K562 (cell line): ENCODE results near the gene PEX10. TPM values are rescaled to one million over a fixed set of nuclear protein-coding genes. Genes with fewer than 3 reads are reported as not detected.

Source experiments
- ATAC-seq: fragments of 200-7000 bp; cut with Tn5 transposase; 3 replicates; pipeline ENCODE4 v1.9.1; 2020; ENCODE audit warnings: moderate library complexity
- BruUV-seq: library from RNA; stranded (reverse); fragments of 400-500 nt; replicated peaks from 2 replicates; lab custom pipeline; 2021; lab: Mats Ljungman, UMichigan
- CTCF ChIA-PET: fragments of 300-600 bp; formaldehyde crosslinking; extraction: SDS; loops from one replicate; lab custom pipeline; 2021; ENCODE audit warnings: low intra/inter-chr PET ratio; lab: Yijun Ruan, JAX
- POLR2A ChIA-PET: fragments of 300-600, 350-650 bp; sonication (Branson Sonifier 250); formaldehyde crosslinking; extraction: SDS; loops from one replicate; lab custom pipeline; 2021; ENCODE audit warnings: antibody characterized with exemption, inconsistent platforms; lab: Yijun Ruan, JAX
- DNase-seq, 4 experiments: peaks; one replicate each; pipeline versions ENCODE4 v3.0.0 to v3.0.0-alpha.2; 2011 to 2018; ENCODE audit warnings: low spot score in 3 of 4, mixed read lengths in 3 of 4; ENCODE audit errors: extremely low read depth in 1 of 4
- FAIRE-seq: peaks from 2 replicates; lab custom pipeline; 2011; peaks lifted over from hg19 to GRCh38; lab: Jason Lieb, UNC
- H2AFZ ChIP-seq: 2 replicates; pipeline ENCODE4 v1.6.0; 2011; ENCODE audit warnings: low read depth, low read length, control low read depth, inconsistent platforms
- H3K27ac ChIP-seq: fragments of 200-600 bp; 3 replicates; pipeline ENCODE4 v1.8.0; 2011; ENCODE audit warnings: low read depth, mild to moderate bottlenecking, control low read depth, inconsistent platforms, low read length, moderate library complexity, mixed read lengths; ENCODE audit errors: extremely low read depth
- H3K27me3 ChIP-seq, 2 experiments: fragments of 300-600 bp in 1 of 2; 2 replicates in 1 of 2; 3 replicates in 1 of 2; pipeline versions ENCODE4 v1.6.0 to v1.8.0; 2011; ENCODE audit warnings: inconsistent platforms in 2 of 2, low read length in 2 of 2, mild to moderate bottlenecking in 1 of 2, mixed read lengths in 1 of 2, moderate library complexity in 1 of 2; ENCODE audit not compliant: control insufficient read depth in 2 of 2, insufficient read depth in 2 of 2
- H3K36me3 ChIP-seq: fragments of 300-600 bp; 3 replicates; pipeline ENCODE4 v1.8.0; 2011; ENCODE audit warnings: mild to moderate bottlenecking, low read length, inconsistent platforms; ENCODE audit not compliant: control insufficient read depth, insufficient read depth
- H3K4me1 ChIP-seq, 2 experiments: fragments of 200-600 bp in 1 of 2; replicated peaks in 1 of 2; 2 replicates in 1 of 2; 3 replicates in 1 of 2; pipeline versions ENCODE4 v1.5.1 to v1.8.0; 2011; ENCODE audit warnings: inconsistent platforms in 2 of 2, low read length in 2 of 2, mild to moderate bottlenecking in 1 of 2, mixed read lengths in 1 of 2, moderate library complexity in 1 of 2; ENCODE audit not compliant: control insufficient read depth in 2 of 2, insufficient read depth in 2 of 2
- H3K4me2 ChIP-seq: 2 replicates; pipeline ENCODE4 v1.6.1; 2011; ENCODE audit warnings: low read length, control low read depth, inconsistent platforms, mixed read lengths; ENCODE audit not compliant: insufficient read depth
- H3K4me3 ChIP-seq: fragments of 200-600 bp; sonication (generic), shearing (Covaris generic); 2 replicates; pipeline ENCODE4 v1.5.1; 2016; ENCODE audit warnings: control low read depth, inconsistent platforms
- H3K79me2 ChIP-seq: fragments of 200-600 bp; 3 replicates; pipeline ENCODE4 v1.8.0; 2011; ENCODE audit warnings: low read length, inconsistent platforms; ENCODE audit not compliant: control insufficient read depth, insufficient read depth
- H3K9ac ChIP-seq, 2 experiments: 2 replicates each; pipeline versions ENCODE4 v1.6.0 to v1.6.1; 2011; ENCODE audit warnings: low read depth in 2 of 2, low read length in 2 of 2, control low read depth in 1 of 2, inconsistent platforms in 1 of 2, mild to moderate bottlenecking in 1 of 2, mixed read lengths in 1 of 2; ENCODE audit not compliant: insufficient read depth in 1 of 2
- H3K9me1 ChIP-seq: one replicate; pipeline ENCODE4 v1.6.0; 2011; ENCODE audit warnings: inconsistent platforms, mild to moderate bottlenecking, low read length, moderate library complexity; ENCODE audit not compliant: control insufficient read depth, insufficient read depth
- H3K9me3 ChIP-seq: replicated peaks from 2 replicates; pipeline ENCODE4 v1.5.1; 2011; ENCODE audit warnings: low read depth, low read length, inconsistent platforms; ENCODE audit not compliant: control insufficient read depth, insufficient read depth
- H4K20me1 ChIP-seq: replicated peaks from 2 replicates; pipeline ENCODE4 v1.6.1; 2011; ENCODE audit warnings: low read length, inconsistent platforms, mixed read lengths; ENCODE audit not compliant: control insufficient read depth, insufficient read depth
- BRF1 ChIP-seq: IDR thresholded peaks from 3 replicates; pipeline ENCODE4 v1.6.1; 2011; ENCODE audit warnings: borderline replicate concordance, mild to moderate bottlenecking; ENCODE audit not compliant: insufficient read length; ENCODE audit errors: extremely low read depth
- MCM7 ChIP-seq, 2 experiments: fragments of 450-650 bp; IDR thresholded peaks; 2 replicates each; pipeline ENCODE4 v1.6.1; 2016 to 2018
- NR3C1 ChIP-seq: sonication (generic); formaldehyde crosslinking; IDR thresholded peaks from 2 replicates; pipeline ENCODE4 v1.8.1; 2022; ENCODE audit warnings: missing genetic modification reagents
- RBM14 ChIP-seq: fragments of 200-400 bp; formaldehyde crosslinking; IDR thresholded peaks from 2 replicates; pipeline ENCODE4 v1.6.1; 2018; ENCODE audit warnings: low read depth, mild to moderate bottlenecking, low read length, moderate library complexity, borderline replicate concordance; ENCODE audit not compliant: insufficient read depth
- ZC3H8 ChIP-seq: fragments of 450-650 bp; IDR thresholded peaks from 2 replicates; pipeline ENCODE4 v1.6.1; 2017
- ZFP30 ChIP-seq: fragments of 250-450 bp; sonication (Bioruptor Pico); IDR thresholded peaks from 2 replicates; pipeline ENCODE4 v1.8.0; 2022; ENCODE audit warnings: moderate library complexity, mild to moderate bottlenecking, inconsistent platforms, borderline replicate concordance
- ZNF124 ChIP-seq: sonication (generic); formaldehyde crosslinking; IDR thresholded peaks from 2 replicates; pipeline ENCODE4 v1.8.1; 2022; ENCODE audit warnings: missing genetic modification reagents
- ZNF764 ChIP-seq: fragments of 250-450 bp; sonication (Bioruptor Pico); IDR thresholded peaks from 2 replicates; pipeline ENCODE4 v1.4.0; 2020; ENCODE audit warnings: low read depth, mild to moderate bottlenecking, moderate library complexity
- WGBS: fragments of 100-300 bp; shearing (Covaris generic); methylation state at CpG from one replicate; pipeline ENCODE4 v1.1.6; 2016; ENCODE audit warnings: low coverage, mixed read lengths; ENCODE audit not compliant: insufficient coverage; ENCODE audit errors: missing lambda C conversion rate; 5-methylcytosine and 5-hydroxymethylcytosine counted together
- in situ Hi-C: fragments of 300-500 bp; cut with MboI; formaldehyde crosslinking; loops from 4 replicates; pipeline ENCODE4 v1.15.0; 2018; ENCODE audit warnings: inconsistent platforms, mixed read lengths
- intact Hi-C: fragments of 100-400 bp; cut with micrococcal nuclease; formaldehyde crosslinking; loops from 2 replicates; pipeline ENCODE4 v1.14.2; 2022
- polyA plus RNA-seq, 8 experiments: library from polyadenylated mRNA; depleted of rRNA in 4 of 8; stranded (reverse) in 5 of 8; unstranded in 3 of 8; fragments of >200 nt; fragmentation: Nextera tagmentation in 2 of 8; fragmentation: Illumina TruSeq in 1 of 8; extraction: Ambion mirVana in 2 of 8; extraction: Trizol in 1 of 8; gene quantifications; 2 replicates each; pipeline versions ENCODE4 v1.2.1 to v1.2.3, GENCODE V29; 2011 to 2014; ENCODE audit warnings: inconsistent platforms in 1 of 8, missing spikeins in 1 of 8
- total RNA-seq, 7 experiments: library from RNA; depleted of rRNA in 6 of 7; stranded (reverse); fragments of >200 nt in 6 of 7; fragmentation: Illumina TruSeq in 2 of 7; extraction: Trizol in 2 of 7; gene quantifications; 2 replicates each; pipeline versions ENCODE4 v1.2.1 to v1.2.3, GENCODE V29; 2011 to 2021; ENCODE audit warnings: low replicate concordance in 1 of 7
- TF ChIP-seq, protein P1 (sequence below): fragments of 450-650 bp; IDR thresholded peaks from 2 replicates; pipeline ENCODE4 v1.6.1; 2016
- TF ChIP-seq, protein P2 (sequence below): sonication (generic); formaldehyde crosslinking; IDR thresholded peaks from 2 replicates; pipeline ENCODE4 v1.8.0; 2022; ENCODE audit warnings: mild to moderate bottlenecking, missing genetic modification reagents, borderline replicate concordance
- TF ChIP-seq, protein P3 (sequence below), 2 experiments: fragments of 450-650 bp; IDR thresholded peaks; 2 replicates each; pipeline ENCODE4 v1.6.1; 2018; ENCODE audit warnings: mild to moderate bottlenecking in 2 of 2, low read depth in 1 of 2; ENCODE audit not compliant: partially characterized antibody in 2 of 2

Gene PEX10
- total and polyA plus RNA-seq, 9 of the 15 experiments (the other 6 are each of a cell fraction or from before 2014, with no cell fraction given) = 0.03 to 26.2 (median 8.7) TPM

DNA sequence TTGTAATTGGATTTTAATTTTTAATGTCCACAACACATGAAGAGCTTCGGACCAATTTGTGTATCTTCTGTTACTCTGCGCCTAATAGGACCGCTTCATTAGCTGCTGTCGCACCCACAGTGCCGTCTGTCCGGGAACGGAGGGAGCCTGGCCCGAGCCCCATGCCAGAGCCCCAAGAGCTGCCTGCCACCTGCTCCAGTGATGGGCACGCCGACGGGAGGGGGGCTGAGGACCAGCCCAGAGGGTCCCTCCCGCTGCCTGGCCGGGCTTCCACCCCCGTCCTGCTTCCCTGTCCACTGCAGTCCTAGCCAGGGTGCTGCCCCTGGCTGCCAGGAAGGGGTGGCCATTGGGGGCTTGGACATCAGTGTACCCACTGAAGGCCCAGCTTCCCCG is 33.5 kb upstream of the PEX10 start:
- no TSS peak for BruUV-seq
- H3K9me1 ChIP-seq = no peaks in the 10 kb centered on the region
- H3K27me3 ChIP-seq = peaks cover 18 to 75% of the 10 kb centered on the region in 2 experiments; a peak in 4 of 5 replicates
- no peaks in the 10 kb centered on the region for H3K36me3 ChIP-seq
- H3K9me3 ChIP-seq = no peaks in the 10 kb centered on the region
- DNase-seq (no peak), FAIRE-seq (no peak), ATAC-seq (no peak)
- WGBS = 6% methylated on average over 15 of the region's 15 CpGs
- peaks cover 0 to 52% of the 10 kb centered on the region in 2 experiments; a peak in 3 of 5 replicates for H3K4me1 ChIP-seq
- H3K9ac ChIP-seq = no peak overlapping the region
- peaks cover 13% of the 10 kb centered on the region for H4K20me1 ChIP-seq
- no peak overlapping the region for H3K27ac ChIP-seq
- H3K4me3 ChIP-seq = no peak overlapping the region
- CTCF ChIA-PET = no interaction called here
- in situ Hi-C loops = no loop called here
- H3K79me2 ChIP-seq = no peaks in the 10 kb centered on the region
- H3K4me2 ChIP-seq = no peak overlapping the region
- no peak overlapping the region for H2AFZ ChIP-seq
- TF ChIP-seq MCM7 (IDR thresholded peaks at IDR 0.05) (no peak), BRF1 (no peak), NR3C1 (CRISPR knock-in tag) (no peak), ZFP30 (CRISPR knock-in tag) (no peak), ZNF124 (no peak), ZC3H8 (no peak), RBM14 (no peak), ZNF764 (CRISPR knock-in tag) (no peak)
- TF ChIP-seq, protein P1, sequence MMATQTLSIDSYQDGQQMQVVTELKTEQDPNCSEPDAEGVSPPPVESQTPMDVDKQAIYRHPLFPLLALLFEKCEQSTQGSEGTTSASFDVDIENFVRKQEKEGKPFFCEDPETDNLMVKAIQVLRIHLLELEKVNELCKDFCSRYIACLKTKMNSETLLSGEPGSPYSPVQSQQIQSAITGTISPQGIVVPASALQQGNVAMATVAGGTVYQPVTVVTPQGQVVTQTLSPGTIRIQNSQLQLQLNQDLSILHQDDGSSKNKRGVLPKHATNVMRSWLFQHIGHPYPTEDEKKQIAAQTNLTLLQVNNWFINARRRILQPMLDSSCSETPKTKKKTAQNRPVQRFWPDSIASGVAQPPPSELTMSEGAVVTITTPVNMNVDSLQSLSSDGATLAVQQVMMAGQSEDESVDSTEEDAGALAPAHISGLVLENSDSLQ = no peak
- TF ChIP-seq, protein P2, sequence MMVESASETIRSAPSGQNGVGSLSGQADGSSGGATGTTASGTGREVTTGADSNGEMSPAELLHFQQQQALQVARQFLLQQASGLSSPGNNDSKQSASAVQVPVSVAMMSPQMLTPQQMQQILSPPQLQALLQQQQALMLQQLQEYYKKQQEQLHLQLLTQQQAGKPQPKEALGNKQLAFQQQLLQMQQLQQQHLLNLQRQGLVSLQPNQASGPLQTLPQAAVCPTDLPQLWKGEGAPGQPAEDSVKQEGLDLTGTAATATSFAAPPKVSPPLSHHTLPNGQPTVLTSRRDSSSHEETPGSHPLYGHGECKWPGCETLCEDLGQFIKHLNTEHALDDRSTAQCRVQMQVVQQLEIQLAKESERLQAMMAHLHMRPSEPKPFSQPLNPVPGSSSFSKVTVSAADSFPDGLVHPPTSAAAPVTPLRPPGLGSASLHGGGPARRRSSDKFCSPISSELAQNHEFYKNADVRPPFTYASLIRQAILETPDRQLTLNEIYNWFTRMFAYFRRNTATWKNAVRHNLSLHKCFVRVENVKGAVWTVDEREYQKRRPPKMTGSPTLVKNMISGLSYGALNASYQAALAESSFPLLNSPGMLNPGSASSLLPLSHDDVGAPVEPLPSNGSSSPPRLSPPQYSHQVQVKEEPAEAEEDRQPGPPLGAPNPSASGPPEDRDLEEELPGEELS (CRISPR knock-in tag) = no peak
- TF ChIP-seq, protein P3, sequence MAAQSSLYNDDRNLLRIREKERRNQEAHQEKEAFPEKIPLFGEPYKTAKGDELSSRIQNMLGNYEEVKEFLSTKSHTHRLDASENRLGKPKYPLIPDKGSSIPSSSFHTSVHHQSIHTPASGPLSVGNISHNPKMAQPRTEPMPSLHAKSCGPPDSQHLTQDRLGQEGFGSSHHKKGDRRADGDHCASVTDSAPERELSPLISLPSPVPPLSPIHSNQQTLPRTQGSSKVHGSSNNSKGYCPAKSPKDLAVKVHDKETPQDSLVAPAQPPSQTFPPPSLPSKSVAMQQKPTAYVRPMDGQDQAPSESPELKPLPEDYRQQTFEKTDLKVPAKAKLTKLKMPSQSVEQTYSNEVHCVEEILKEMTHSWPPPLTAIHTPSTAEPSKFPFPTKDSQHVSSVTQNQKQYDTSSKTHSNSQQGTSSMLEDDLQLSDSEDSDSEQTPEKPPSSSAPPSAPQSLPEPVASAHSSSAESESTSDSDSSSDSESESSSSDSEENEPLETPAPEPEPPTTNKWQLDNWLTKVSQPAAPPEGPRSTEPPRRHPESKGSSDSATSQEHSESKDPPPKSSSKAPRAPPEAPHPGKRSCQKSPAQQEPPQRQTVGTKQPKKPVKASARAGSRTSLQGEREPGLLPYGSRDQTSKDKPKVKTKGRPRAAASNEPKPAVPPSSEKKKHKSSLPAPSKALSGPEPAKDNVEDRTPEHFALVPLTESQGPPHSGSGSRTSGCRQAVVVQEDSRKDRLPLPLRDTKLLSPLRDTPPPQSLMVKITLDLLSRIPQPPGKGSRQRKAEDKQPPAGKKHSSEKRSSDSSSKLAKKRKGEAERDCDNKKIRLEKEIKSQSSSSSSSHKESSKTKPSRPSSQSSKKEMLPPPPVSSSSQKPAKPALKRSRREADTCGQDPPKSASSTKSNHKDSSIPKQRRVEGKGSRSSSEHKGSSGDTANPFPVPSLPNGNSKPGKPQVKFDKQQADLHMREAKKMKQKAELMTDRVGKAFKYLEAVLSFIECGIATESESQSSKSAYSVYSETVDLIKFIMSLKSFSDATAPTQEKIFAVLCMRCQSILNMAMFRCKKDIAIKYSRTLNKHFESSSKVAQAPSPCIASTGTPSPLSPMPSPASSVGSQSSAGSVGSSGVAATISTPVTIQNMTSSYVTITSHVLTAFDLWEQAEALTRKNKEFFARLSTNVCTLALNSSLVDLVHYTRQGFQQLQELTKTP (IDR thresholded peaks at IDR 0.05; ENCODE audit: low read depth in 1 of 2, partially characterized antibody in 2 of 2) = no peak
- POLR2A ChIA-PET = interaction anchor here (0.6 to 2.0 kb wide), 5 partner anchors 11 to 217 kb away, joined by 3 to 10 read pairs (median 4); no protein-coding TSS in a partner anchor
- intact Hi-C loops = no loop called here
